GM18858 (cell line): ENCODE measurements around the gene SCYL1.

Experiments used
- ATAC-seq: cut with Tn5 transposase; IDR thresholded peaks from one replicate; pipeline ENCODE4 v1.9.1; 2021; ENCODE audit not compliant: unreplicated experiment

SCYL1 gene

GRCh38 chr11:65524741-65525545, at the start of gene SCYL1:
Gene SCYL1, plus strand, starts transcription at chr11:65525083. Its CDS starts 71 bp downstream, at chr11:65525154.
- no peak for ATAC-seq

GRCh38 chr11:65476632-65477148, 48.2 kb upstream of the SCYL1 start:
- no peak for ATAC-seq

- ATAC-seq = no peak
These were observed 47.5 kb upstream of the SCYL1 start for GRCh38 chr11:65477149-65477965.

GRCh38 chr11:65478388-65479183, 46.3 kb upstream of the SCYL1 start:
- ATAC-seq = no peak

- ATAC-seq = no peak
These were observed 45.4 kb upstream of the SCYL1 start for GRCh38 chr11:65479184-65480145.

- ATAC-seq = no peak
These were observed 42.5 kb upstream of the SCYL1 start for GRCh38 chr11:65482306-65482850.

GRCh38 chr11:65485920-65486219, 39.0 kb upstream of the SCYL1 start:
- no peak for ATAC-seq

- no peak for ATAC-seq
These were observed 38.1 kb upstream of the SCYL1 start for GRCh38 chr11:65486570-65487466.

GRCh38 chr11:65487467-65488272, 37.2 kb upstream of the SCYL1 start:
- ATAC-seq = no peak

GRCh38 chr11:65488273-65489034, 36.4 kb upstream of the SCYL1 start:
- no peak for ATAC-seq

- ATAC-seq = no peak
These were observed 35.7 kb upstream of the SCYL1 start for GRCh38 chr11:65489035-65489705.

GRCh38 chr11:65489706-65490320, 35.1 kb upstream of the SCYL1 start:
- no peak for ATAC-seq

- ATAC-seq = no peak
These were observed 33.8 kb upstream of the SCYL1 start for GRCh38 chr11:65491163-65491465.

GRCh38 chr11:65491614-65492386, 33.1 kb upstream of the SCYL1 start:
- ATAC-seq = no peak

GRCh38 chr11:65492387-65492636, 32.6 kb upstream of the SCYL1 start:
- ATAC-seq = no peak
